Lung (tissue), 12 donors: Measurements from ENCODE around the gene CKB. TPM values are rescaled to one million over a fixed set of nuclear protein-coding genes. Genes with fewer than 3 reads are reported as not detected.

Source experiments
- ATAC-seq: fragments of 200-7000 bp; cut with Tn5 transposase; one replicate; pipeline ENCODE4 v1.9.1; 2020; ENCODE audit warnings: moderate number of reproducible peaks; ENCODE audit not compliant: insufficient read depth, low FRiP score
- DNase-seq, 3 donors: peaks; one replicate each; pipeline ENCODE4 v3.0.0-alpha.2; 2013 to 2017
- H3K27ac ChIP-seq, 2 donors: one replicate each; pipeline ENCODE4 v1.5.1; 2013; ENCODE audit warnings: mild to moderate bottlenecking in 2 of 2, moderate library complexity in 2 of 2, control low read depth in 1 of 2, inconsistent platforms in 1 of 2, low read depth in 1 of 2, low read length in 1 of 2
- H3K27me3 ChIP-seq, 3 donors: one replicate each; pipeline ENCODE4 v1.5.1; 2013; ENCODE audit warnings: low read length in 2 of 3; ENCODE audit not compliant: control insufficient read depth in 3 of 3, insufficient read depth in 3 of 3
- H3K36me3 ChIP-seq, 4 donors: one replicate each; pipeline ENCODE4 v1.5.1; 2013; ENCODE audit warnings: low read length in 4 of 4, mild to moderate bottlenecking in 1 of 4, moderate library complexity in 1 of 4; ENCODE audit not compliant: control insufficient read depth in 4 of 4, insufficient read depth in 4 of 4
- H3K4me1 ChIP-seq, 5 donors: one replicate each; pipeline ENCODE4 v1.5.1; 2013; ENCODE audit warnings: low read length in 5 of 5, mild to moderate bottlenecking in 2 of 5, moderate library complexity in 1 of 5; ENCODE audit not compliant: control insufficient read depth in 5 of 5, insufficient read depth in 5 of 5
- H3K4me3 ChIP-seq: one replicate; pipeline ENCODE4 v1.5.1; 2013; ENCODE audit warnings: mild to moderate bottlenecking, control low read depth, moderate library complexity
- H3K9ac ChIP-seq, 2 donors: one replicate each; pipeline ENCODE4 v1.5.1; 2013; ENCODE audit warnings: low read length in 2 of 2, control low read depth in 1 of 2; ENCODE audit not compliant: insufficient read depth in 1 of 2
- H3K9me3 ChIP-seq, 4 donors: one replicate each; pipeline ENCODE4 v1.5.1; 2013; ENCODE audit warnings: low read length in 3 of 4, mild to moderate bottlenecking in 1 of 4, moderate library complexity in 1 of 4; ENCODE audit not compliant: control insufficient read depth in 4 of 4, insufficient read depth in 3 of 4
- WGBS, 2 donors: extraction: QIAGEN DNeasy Blood & Tissue Kit; methylation state at CpG; one replicate each; pipeline ENCODE4 v1.1.7; 2013; 5-methylcytosine and 5-hydroxymethylcytosine counted together
- polyA plus RNA-seq, 2 donors: library from polyadenylated mRNA; stranded (reverse); fragments of 200-250 nt; gene quantifications; one replicate each; pipeline ENCODE4 v1.2.1, GENCODE V29; 2013
- total RNA-seq, 2 donors: library from RNA; depleted of rRNA in 1 of 2; stranded (reverse); fragments of >200 nt in 1 of 2; gene quantifications; one replicate each; pipeline ENCODE4 v1.2.1, GENCODE V29; 2014 to 2021
- TF ChIP-seq, protein P1 (sequence below): IDR thresholded peaks from 2 replicates; pipeline ENCODE4 v1.5.1; 2012; ENCODE audit warnings: mild to moderate bottlenecking; ENCODE audit errors: control extremely low read depth, extremely low read depth
- donor health status: control.
- donor health status: control.
- donor health status: Bipolar disorder and iron deficiency.
- donor health status: healthy.
- donor health status: DM: yes; HTN: yes; CAD: no.

CKB gene
- total and polyA plus RNA-seq, 4 donors: 111 to 356 (median 277) TPM

DNA sequence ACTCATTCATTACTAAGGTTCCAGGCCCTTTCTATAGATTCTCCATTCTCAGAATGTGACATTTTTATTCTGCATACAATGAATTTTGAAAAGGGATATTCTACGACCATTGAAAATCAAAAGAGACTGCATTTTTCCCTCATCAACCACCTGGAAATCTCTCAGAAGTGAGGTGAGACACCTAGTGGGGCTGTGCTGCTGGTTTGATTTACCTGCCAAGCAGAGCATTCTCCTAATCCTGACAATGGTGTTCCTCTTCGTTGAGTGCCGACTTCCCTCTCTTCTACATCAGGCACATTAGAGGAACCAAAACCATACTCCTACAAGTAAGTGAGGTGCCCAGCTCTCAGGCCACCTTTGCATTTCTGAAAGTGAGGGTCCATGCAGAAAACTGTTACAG is 14.9 kb downstream of the CKB start:
- Histone ChIP-seq H3K4me3 (no peak overlapping the region), H3K9me3 (no peaks in the 10 kb centered on the region), H3K36me3 (peaks cover 0 to 37% (median 28%) of the 10 kb centered on the region in 4 donors), H3K27me3 (no peaks in the 10 kb centered on the region), H3K27ac (no peak overlapping the region), H3K9ac (no peak overlapping the region), H3K4me1 (peaks cover 0 to 4% (median 2%) of the 10 kb centered on the region in 5 donors)
- no peak for ATAC-seq
- DNase-seq: no peak
- TF ChIP-seq, protein P1, sequence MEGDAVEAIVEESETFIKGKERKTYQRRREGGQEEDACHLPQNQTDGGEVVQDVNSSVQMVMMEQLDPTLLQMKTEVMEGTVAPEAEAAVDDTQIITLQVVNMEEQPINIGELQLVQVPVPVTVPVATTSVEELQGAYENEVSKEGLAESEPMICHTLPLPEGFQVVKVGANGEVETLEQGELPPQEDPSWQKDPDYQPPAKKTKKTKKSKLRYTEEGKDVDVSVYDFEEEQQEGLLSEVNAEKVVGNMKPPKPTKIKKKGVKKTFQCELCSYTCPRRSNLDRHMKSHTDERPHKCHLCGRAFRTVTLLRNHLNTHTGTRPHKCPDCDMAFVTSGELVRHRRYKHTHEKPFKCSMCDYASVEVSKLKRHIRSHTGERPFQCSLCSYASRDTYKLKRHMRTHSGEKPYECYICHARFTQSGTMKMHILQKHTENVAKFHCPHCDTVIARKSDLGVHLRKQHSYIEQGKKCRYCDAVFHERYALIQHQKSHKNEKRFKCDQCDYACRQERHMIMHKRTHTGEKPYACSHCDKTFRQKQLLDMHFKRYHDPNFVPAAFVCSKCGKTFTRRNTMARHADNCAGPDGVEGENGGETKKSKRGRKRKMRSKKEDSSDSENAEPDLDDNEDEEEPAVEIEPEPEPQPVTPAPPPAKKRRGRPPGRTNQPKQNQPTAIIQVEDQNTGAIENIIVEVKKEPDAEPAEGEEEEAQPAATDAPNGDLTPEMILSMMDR: no peak
- 53 to 70% methylated on average over 3 of the region's 3 CpGs for WGBS, 2 donors

DNA sequence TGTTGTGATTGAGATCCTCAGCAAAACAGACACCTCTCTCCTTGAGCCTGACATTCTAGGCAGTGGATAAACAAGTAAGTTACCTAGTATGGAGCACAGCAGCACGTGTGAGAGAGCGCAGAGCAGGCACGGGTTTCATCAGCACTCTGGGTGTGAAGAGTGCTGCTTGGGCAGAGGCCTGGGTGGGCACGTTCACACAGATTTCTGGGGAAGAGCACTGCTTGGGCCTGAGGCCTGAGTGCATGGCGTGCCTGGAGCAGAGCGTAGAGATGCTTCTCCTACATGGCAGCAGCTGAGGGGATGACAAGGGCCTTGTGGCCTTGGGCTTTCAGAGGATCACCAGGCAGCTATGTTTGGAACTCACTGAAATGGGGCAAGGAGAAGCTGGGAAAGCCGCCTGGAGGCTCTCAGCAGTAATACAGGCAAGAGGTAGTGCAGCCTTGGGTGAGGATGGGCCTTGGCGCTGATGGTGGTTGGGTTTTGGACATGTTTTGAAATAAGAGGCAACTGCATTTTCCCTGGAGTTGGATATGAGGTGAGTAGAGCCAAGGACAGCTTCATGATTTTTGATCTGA is 17.6 kb downstream of the CKB start:
- DNase-seq: no peak
- TF ChIP-seq, protein P1: no peak
- Histone ChIP-seq H3K9me3 (no peaks in the 10 kb centered on the region), H3K9ac (no peak overlapping the region), H3K27me3 (no peaks in the 10 kb centered on the region), H3K4me3 (no peak overlapping the region), H3K27ac (no peak overlapping the region), H3K36me3 (peaks cover 7 to 49% (median 40%) of the 10 kb centered on the region in 4 donors), H3K4me1 (peaks cover 0 to 4% (median 0%) of the 10 kb centered on the region in 5 donors)
- no peak for ATAC-seq
- WGBS, 2 donors: 80 to 85% methylated on average over 8 of the region's 8 CpGs

DNA sequence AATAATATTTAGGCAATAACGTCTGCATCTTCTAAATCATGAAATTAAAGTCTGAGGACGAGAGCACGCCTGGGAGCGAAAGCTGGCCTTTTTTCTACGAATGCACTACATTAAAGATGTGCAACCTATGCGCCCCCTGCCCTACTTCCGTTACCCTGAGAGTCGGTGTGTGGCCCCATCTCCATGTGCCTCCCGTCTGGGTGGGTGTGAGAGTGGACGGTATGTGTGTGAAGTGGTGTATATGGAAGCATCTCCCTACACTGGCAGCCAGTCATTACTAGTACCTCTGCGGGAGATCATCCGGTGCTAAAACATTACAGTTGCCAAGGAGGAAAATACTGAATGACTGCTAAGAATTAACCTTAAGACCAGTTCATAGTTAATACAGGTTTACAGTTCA is 19.3 kb downstream of the CKB start:
- Histone ChIP-seq H3K36me3 (peaks cover 7 to 49% (median 40%) of the 10 kb centered on the region in 4 donors), H3K4me3 (no peak overlapping the region), H3K27ac (no peak overlapping the region), H3K4me1 (peaks cover 0 to 4% (median 0%) of the 10 kb centered on the region in 5 donors), H3K9me3 (no peaks in the 10 kb centered on the region), H3K9ac (no peak overlapping the region), H3K27me3 (no peaks in the 10 kb centered on the region)
- 94 to 97% methylated on average over 12 of the region's 12 CpGs for WGBS, 2 donors
- TF ChIP-seq, protein P1: no peak
- no peak for DNase-seq
- ATAC-seq: no peak

DNA sequence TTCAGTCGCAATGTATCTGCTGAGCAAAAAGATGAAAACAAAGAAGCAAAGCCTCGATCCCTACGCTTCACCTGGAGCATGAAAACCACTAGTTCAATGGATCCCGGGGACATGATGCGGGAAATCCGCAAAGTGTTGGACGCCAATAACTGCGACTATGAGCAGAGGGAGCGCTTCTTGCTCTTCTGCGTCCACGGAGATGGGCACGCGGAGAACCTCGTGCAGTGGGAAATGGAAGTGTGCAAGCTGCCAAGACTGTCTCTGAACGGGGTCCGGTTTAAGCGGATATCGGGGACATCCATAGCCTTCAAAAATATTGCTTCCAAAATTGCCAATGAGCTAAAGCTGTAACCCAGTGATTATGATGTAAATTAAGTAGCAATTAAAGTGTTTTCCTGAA is 19.8 kb downstream of the CKB start:
- DNase-seq: no peak
- ATAC-seq: no peak
- Histone ChIP-seq H3K36me3 (peaks cover 7 to 49% (median 39%) of the 10 kb centered on the region in 4 donors), H3K27me3 (no peaks in the 10 kb centered on the region), H3K4me3 (no peak overlapping the region), H3K27ac (no peak overlapping the region), H3K9me3 (no peaks in the 10 kb centered on the region), H3K4me1 (peaks cover 0 to 4% (median 0%) of the 10 kb centered on the region in 5 donors), H3K9ac (no peak overlapping the region)
- TF ChIP-seq, protein P1: no peak
- 93 to 96% methylated on average over 18 of the region's 18 CpGs for WGBS, 2 donors
